ENCODE results near the gene EPHB6.

The EPHB6 gene

DNA sequence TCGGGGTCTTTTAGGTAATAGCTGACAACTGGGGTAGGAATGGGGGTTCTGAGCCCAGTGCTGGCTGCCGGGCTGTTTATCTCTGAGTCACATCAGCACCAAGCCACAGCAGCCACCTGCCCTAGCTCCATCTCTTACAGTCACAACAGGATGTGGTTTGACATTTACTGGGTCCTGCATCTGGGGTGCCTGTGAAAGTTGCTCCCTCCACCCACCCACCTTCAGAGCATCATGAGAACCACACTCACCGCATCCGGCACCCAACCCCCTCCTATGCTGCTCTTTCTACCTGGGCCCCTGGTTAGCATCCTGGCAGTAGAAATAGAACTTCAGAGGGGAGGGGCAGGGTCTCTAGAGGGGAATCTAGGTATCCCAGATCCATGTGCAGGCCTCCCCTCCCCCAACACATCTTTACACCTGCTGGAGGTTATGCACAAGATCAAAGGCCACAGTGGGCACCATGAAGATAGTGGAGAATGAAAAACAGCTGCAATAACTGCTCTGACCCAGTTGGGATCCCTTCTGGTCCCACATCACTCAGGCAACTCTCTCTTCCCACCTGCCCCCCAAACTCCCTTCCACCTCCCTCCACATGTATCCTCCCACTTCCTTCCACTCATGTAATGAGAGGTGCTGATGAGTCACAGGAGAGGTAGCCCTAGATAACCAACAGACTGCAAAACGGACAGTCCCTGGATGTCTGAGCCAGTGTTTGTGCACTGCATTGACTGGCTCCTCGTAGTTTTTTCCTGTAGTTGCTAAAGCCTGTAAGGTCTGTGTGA, 45.9 kb upstream of the EPHB6 start:
- H3K4me3 ChIP-seq (ENCODE audit: low read depth, low read length): no peak overlapping the region
- TF ChIP-seq, protein P1, sequence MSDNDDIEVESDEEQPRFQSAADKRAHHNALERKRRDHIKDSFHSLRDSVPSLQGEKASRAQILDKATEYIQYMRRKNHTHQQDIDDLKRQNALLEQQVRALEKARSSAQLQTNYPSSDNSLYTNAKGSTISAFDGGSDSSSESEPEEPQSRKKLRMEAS (IDR thresholded peaks at IDR 0.05; ENCODE audit: low read depth, low read length): no peak
- TF ChIP-seq POLR2A (IDR thresholded peaks at IDR 0.05; ENCODE audit: extremely low read depth, insufficient read length) (no peak), MYC (IDR thresholded peaks at IDR 0.05; ENCODE audit: low read depth, low read length) (no peak)
- TF ChIP-seq, protein P2, sequence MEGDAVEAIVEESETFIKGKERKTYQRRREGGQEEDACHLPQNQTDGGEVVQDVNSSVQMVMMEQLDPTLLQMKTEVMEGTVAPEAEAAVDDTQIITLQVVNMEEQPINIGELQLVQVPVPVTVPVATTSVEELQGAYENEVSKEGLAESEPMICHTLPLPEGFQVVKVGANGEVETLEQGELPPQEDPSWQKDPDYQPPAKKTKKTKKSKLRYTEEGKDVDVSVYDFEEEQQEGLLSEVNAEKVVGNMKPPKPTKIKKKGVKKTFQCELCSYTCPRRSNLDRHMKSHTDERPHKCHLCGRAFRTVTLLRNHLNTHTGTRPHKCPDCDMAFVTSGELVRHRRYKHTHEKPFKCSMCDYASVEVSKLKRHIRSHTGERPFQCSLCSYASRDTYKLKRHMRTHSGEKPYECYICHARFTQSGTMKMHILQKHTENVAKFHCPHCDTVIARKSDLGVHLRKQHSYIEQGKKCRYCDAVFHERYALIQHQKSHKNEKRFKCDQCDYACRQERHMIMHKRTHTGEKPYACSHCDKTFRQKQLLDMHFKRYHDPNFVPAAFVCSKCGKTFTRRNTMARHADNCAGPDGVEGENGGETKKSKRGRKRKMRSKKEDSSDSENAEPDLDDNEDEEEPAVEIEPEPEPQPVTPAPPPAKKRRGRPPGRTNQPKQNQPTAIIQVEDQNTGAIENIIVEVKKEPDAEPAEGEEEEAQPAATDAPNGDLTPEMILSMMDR (IDR thresholded peaks at IDR 0.05; ENCODE audit: low read depth, low read length): no peak
- DNase-seq (ENCODE audit: low read depth): peak; percentile 54

DNA sequence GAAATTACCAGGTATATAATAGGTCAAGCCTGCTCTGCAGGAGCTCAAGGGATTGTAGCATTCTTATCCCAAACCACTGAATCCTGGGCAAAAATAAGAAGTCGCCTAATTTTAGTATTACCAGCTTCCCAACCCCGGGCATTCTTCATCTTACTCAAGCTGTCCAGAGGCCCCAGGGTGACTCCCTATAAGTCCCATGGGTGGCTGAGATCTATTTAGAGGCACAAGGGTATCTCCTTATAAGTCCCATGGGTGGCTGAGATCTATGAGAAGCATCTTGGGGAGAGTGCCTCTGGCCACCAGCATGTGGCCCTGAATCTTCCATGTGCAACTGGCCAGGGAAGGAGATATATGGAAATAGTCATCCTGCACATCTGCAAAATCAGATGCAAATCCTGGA, 45.2 kb upstream of the EPHB6 start:
- no peak overlapping the region for H3K4me3 ChIP-seq (ENCODE audit: low read depth, low read length)
- DNase-seq (ENCODE audit: low read depth): no peak
- no peak for TF ChIP-seq MYC (IDR thresholded peaks at IDR 0.05; ENCODE audit: low read depth, low read length)
- TF ChIP-seq, protein P2 (IDR thresholded peaks at IDR 0.05; ENCODE audit: low read depth, low read length): no peak
- TF ChIP-seq POLR2A (IDR thresholded peaks at IDR 0.05; ENCODE audit: extremely low read depth, insufficient read length): no peak
- TF ChIP-seq, protein P1 (IDR thresholded peaks at IDR 0.05; ENCODE audit: low read depth, low read length): no peak

DNA sequence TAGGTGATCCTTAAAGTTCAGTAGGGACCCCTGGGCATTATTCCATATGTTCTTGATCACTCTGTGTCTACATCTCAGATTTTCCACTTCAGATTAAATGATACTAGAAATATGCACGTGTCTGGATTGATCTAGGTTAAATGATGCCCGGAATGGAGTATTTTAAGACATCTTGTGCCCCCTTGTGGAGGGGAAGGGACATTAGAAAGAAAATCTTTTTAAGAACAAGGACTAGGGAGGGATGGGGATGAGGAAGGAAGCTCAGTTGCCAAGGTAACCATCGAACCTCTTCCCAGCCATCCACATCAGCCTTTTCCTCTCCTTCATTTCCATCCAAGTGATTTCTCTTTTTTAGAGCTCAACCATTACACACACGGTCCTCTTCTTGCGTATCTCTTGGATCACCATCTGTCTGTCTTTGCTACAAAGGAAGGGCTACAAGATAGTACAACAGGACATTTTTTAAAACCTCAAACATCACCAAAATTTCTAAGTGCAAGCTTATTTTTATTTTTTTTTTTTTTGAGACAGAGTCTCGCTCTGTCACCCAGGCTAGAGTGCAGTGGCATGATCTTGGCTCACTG, 43.6 kb upstream of the EPHB6 start:
- no peak overlapping the region for H3K4me3 ChIP-seq (ENCODE audit: low read depth, low read length)
- DNase-seq (ENCODE audit: low read depth): peak; percentile 64
- TF ChIP-seq MYC (IDR thresholded peaks at IDR 0.05; ENCODE audit: low read depth, low read length): peak; percentile 36; the same call in 1 of the 2 replicates
- TF ChIP-seq, protein P1 (IDR thresholded peaks at IDR 0.05; ENCODE audit: low read depth, low read length): peak; percentile 52
- TF ChIP-seq, protein P2 (IDR thresholded peaks at IDR 0.05; ENCODE audit: low read depth, low read length): peak; percentile 59
- TF ChIP-seq POLR2A (IDR thresholded peaks at IDR 0.05; ENCODE audit: extremely low read depth, insufficient read length): no peak

DNA sequence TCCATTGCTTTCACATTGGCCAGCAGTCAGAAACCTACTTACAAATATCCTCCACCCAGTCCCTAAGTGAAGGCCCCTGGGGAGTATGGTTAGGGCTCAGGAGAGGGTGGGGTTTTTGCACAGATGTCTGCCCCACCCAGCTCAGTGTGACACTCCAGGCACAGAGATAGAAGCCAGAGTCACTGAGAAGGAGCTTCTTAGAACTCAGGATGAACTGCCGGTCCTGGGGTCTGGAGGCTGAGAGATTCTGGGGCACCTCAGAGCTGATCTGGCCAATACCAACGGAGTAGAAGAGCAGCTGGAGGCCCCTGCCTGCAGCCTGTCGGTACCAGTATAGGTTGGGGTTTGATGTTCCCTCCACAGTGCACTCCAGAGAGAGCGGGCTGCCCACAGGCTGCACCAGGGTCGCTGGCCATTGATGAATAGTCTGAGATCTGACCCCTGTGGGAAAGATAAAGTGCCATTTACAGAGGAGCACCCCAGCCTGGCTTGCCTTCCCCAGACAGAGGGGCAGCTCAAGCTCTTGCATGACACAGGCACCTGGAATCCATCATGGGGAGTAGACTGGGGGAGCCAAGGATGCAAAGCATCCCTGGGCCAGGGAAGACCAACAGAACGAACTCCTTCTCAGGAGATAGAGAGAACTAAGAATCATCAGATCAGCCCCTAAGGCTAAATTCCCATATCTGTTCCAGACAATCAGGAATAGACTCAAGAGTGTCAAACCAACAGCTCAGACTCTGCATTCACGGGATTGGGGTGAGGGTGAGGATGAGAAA, 42.2 kb upstream of the EPHB6 start:
- TF ChIP-seq POLR2A (IDR thresholded peaks at IDR 0.05; ENCODE audit: extremely low read depth, insufficient read length) (no peak), MYC (IDR thresholded peaks at IDR 0.05; ENCODE audit: low read depth, low read length) (no peak)
- TF ChIP-seq, protein P2 (IDR thresholded peaks at IDR 0.05; ENCODE audit: low read depth, low read length): no peak
- TF ChIP-seq, protein P1 (IDR thresholded peaks at IDR 0.05; ENCODE audit: low read depth, low read length): no peak
- no peak overlapping the region for H3K4me3 ChIP-seq (ENCODE audit: low read depth, low read length)

DNA sequence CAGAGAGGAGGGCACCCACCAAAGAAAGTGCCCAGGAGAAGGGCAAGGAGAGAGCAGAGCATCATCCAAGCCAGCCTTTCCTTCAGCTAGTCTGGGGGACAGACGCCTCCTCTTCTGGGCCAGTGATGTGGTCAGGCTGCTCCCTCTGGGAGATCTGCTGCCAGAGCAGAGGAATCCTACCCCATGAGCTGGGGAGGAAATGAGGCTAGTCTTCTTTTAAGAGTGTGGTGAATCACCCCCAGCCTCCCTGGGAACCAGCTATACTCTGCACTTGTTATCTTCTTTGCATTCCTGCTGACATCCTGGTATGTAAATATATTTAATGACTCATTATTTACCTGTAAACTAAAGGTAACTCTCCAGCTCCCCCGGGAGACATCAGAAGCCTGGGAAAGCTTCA, 41.6 kb upstream of the EPHB6 start:
- no peak for TF ChIP-seq MYC (IDR thresholded peaks at IDR 0.05; ENCODE audit: low read depth, low read length)
- TF ChIP-seq POLR2A (IDR thresholded peaks at IDR 0.05; ENCODE audit: extremely low read depth, insufficient read length): no peak
- TF ChIP-seq, protein P2 (IDR thresholded peaks at IDR 0.05; ENCODE audit: low read depth, low read length): no peak
- TF ChIP-seq, protein P1 (IDR thresholded peaks at IDR 0.05; ENCODE audit: low read depth, low read length): no peak
- DNase-seq (ENCODE audit: low read depth): no peak
- no peak overlapping the region for H3K4me3 ChIP-seq (ENCODE audit: low read depth, low read length)

More for the DNA sequence above, 42.2 kb upstream of the EPHB6 start:
- DNase-seq (ENCODE audit: low read depth): peak; percentile 34

Data from NB4 (cell line).